OCI-LY3 (cell line): Measurements from ENCODE around the gene INPP5K.

Experiments used
- CTCF ChIP-seq: fragments of 200-600, 300-600 bp; sonication (generic); IDR thresholded peaks from 2 replicates; pipeline ENCODE4 v1.5.1; 2014; ENCODE audit warnings: antibody characterized with exemption, low read length, low read depth
- EZH2phosphoT487 ChIP-seq: fragments of 200-600 bp; shearing (Covaris generic); IDR thresholded peaks from 2 replicates; pipeline ENCODE4 v1.6.1; 2018; ENCODE audit warnings: antibody characterized with exemption, mixed run types, low read depth

- TF ChIP-seq CTCF, result no peak
- no peak for TF ChIP-seq EZH2phosphoT487
Observed at GRCh38 chr17:1493291-1493980, 23.0 kb downstream of the INPP5K start.
